ENCODE results near the gene ATP2B2. TPM values are rescaled to one million over a fixed set of nuclear protein-coding genes. Genes with fewer than 3 reads are reported as not detected.

The ATP2B2 gene
- total and polyA plus RNA-seq, 12 donors, result 0.37 to 3.0 (median 1.6) TPM

DNA sequence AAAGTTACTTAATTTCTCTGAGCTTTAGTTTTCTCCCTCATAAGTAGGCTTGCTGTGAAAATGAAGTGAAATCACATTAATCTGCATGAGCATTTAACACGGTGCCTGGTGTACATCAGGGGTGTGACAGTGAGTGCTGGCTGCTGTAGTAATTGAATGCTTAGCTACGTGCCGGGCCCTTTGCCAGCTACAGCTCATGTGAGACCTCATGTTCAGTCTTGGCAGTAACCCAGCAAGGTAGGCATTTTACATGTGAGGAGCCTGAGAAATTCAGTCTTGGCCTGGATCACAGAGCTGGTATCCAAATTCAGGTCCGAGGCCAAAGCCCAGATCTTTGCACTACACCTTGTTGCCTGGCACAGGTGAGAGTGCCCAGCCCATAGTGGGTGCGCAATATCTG, 221.7 kb downstream of the ATP2B2 start:
- Histone ChIP-seq H3K36me3 (replicated peaks in 1 of 2) (peaks cover 0 to 62% of the 10 kb centered on the region in 2 donors), H3K4me1 (replicated peaks in 1 of 2) (no peaks in the 10 kb centered on the region)
- WGBS, 4 donors, result 73 to 91% (median 77%) methylated on average over 4 to 5 of the region's 5 CpGs

DNA sequence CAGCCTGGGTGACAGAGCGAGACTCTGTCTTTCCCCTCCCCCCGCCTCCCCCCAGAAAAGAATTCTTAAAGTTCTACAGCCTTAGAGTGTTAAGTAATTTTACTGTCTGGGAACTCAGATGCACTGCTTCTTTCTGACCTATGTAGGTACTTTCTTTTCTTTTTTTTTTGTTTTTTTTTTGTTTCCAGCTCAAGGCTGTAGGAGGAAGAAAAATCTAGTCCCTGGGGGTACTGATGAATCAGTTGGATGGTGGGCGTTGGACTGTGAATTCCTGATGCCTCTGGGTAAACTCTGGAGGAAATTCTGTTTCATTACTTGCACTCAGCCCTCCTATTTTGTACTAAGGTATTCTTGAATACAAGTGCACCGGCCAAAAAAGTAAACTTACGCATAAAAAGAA, 223.4 kb downstream of the ATP2B2 start:
- peak in 1 of 7 donors; percentile 1 for DNase-seq
- Histone ChIP-seq H3K9me3 (replicated peaks in 1 of 3) (no peaks in the 10 kb centered on the region), H3K27me3 (no peaks in the 10 kb centered on the region), H3K4me3 (no peak overlapping the region), H3K4me1 (replicated peaks in 1 of 2) (no peaks in the 10 kb centered on the region), H3K36me3 (replicated peaks in 1 of 2) (peaks cover 0 to 71% of the 10 kb centered on the region in 2 donors), H3K27ac (no peak overlapping the region)
- intact Hi-C loops (cut with DNase I), result no loop called here
- 86 to 95% (median 92%) methylated on average over 5 of the region's 5 CpGs for WGBS, 4 donors
- no peak for TF ChIP-seq POLR2A (IDR thresholded peaks at IDR 0.05)
- TF ChIP-seq, protein P1, sequence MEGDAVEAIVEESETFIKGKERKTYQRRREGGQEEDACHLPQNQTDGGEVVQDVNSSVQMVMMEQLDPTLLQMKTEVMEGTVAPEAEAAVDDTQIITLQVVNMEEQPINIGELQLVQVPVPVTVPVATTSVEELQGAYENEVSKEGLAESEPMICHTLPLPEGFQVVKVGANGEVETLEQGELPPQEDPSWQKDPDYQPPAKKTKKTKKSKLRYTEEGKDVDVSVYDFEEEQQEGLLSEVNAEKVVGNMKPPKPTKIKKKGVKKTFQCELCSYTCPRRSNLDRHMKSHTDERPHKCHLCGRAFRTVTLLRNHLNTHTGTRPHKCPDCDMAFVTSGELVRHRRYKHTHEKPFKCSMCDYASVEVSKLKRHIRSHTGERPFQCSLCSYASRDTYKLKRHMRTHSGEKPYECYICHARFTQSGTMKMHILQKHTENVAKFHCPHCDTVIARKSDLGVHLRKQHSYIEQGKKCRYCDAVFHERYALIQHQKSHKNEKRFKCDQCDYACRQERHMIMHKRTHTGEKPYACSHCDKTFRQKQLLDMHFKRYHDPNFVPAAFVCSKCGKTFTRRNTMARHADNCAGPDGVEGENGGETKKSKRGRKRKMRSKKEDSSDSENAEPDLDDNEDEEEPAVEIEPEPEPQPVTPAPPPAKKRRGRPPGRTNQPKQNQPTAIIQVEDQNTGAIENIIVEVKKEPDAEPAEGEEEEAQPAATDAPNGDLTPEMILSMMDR (IDR thresholded peaks at IDR 0.05), result no peak

More for the DNA sequence above, 221.7 kb downstream of the ATP2B2 start:
- Histone ChIP-seq H3K4me3 (no peak overlapping the region), H3K27ac (no peak overlapping the region), H3K9me3 (replicated peaks in 1 of 3) (no peaks in the 10 kb centered on the region), H3K27me3 (no peaks in the 10 kb centered on the region)
- intact Hi-C loops (cut with DNase I), result no loop called here
- TF ChIP-seq, protein P1 (IDR thresholded peaks at IDR 0.05), result no peak
- no peak for TF ChIP-seq POLR2A (IDR thresholded peaks at IDR 0.05)
- DNase-seq, result peak in 3 of 7 donors; percentile 11 to 68 (median 13)

DNA sequence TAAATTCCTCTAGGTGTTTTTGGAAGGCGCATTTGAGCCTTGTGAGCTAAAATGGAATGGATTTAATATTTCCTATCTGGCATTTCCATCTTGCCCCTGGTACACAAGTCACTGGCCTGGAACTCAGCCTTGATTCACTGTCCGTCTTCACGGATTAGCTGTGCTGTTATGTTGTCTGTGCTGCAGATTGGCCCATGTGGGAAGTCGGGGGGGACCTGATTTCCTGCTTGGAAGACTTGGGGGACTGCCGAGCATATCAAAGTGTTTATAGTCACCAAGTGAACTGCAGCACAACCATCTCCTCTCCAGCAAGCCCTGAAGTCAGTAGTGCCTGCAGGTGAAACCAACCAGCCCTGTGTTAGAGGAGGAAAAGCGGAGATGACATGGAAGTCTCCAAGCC, 224.8 kb downstream of the ATP2B2 start:
- 90 to 95% (median 93%) methylated on average over 5 to 6 of the region's 6 CpGs for WGBS, 4 donors
- peaks cover 0 to 71% of the 10 kb centered on the region in 2 donors for H3K36me3 ChIP-seq (replicated peaks in 1 of 2)
- no peak for DNase-seq

DNA sequence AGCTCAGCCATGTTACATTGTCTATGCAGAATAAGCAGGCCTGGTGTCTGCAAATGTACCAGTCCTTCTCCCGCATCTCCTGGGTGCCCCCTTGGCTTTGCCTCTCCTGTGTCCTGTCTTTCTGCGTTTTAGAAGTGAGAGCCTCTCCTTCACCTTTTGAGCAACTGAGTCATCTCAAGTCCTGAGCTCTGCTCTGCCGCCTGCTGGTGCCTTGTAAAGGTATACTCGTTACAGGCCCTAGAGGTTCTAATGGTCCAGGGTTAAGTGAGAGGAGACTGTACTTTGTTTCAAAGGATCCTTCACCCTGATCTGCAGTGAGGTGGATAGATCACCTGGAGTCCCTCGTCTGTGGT, 225.2 kb downstream of the ATP2B2 start:
- intact Hi-C loops (cut with DNase I), result no loop called here
- no peaks in the 10 kb centered on the region for H3K9me3 ChIP-seq (replicated peaks in 1 of 3)
- H3K27ac ChIP-seq, result no peak overlapping the region
- peaks cover 0 to 67% of the 10 kb centered on the region in 2 donors for H3K36me3 ChIP-seq (replicated peaks in 1 of 2)
- no peak overlapping the region for H3K4me3 ChIP-seq
- no peaks in the 10 kb centered on the region for H3K4me1 ChIP-seq (replicated peaks in 1 of 2)
- DNase-seq, result peak in 1 of 7 donors; percentile 7
- 78 to 81% (median 79%) methylated on average over 5 of the region's 5 CpGs for WGBS, 4 donors
- TF ChIP-seq, protein P1 (IDR thresholded peaks at IDR 0.05), result no peak
- no peak for TF ChIP-seq POLR2A (IDR thresholded peaks at IDR 0.05)
- no peaks in the 10 kb centered on the region for H3K27me3 ChIP-seq

More for the DNA sequence above, 224.8 kb downstream of the ATP2B2 start:
- Histone ChIP-seq H3K27ac (no peak overlapping the region), H3K9me3 (replicated peaks in 1 of 3) (no peaks in the 10 kb centered on the region), H3K4me3 (no peak overlapping the region), H3K4me1 (replicated peaks in 1 of 2) (no peaks in the 10 kb centered on the region), H3K27me3 (no peaks in the 10 kb centered on the region)
- TF ChIP-seq, protein P1 (IDR thresholded peaks at IDR 0.05), result no peak
- no peak for TF ChIP-seq POLR2A (IDR thresholded peaks at IDR 0.05)
- intact Hi-C loops (cut with DNase I), result no loop called here
